ENCODE results near the gene ERN1.

GRCh38 chr17:64165347-64165746 lies 35.4 kb upstream of the ERN1 start:
- TF ChIP-seq, protein P1, sequence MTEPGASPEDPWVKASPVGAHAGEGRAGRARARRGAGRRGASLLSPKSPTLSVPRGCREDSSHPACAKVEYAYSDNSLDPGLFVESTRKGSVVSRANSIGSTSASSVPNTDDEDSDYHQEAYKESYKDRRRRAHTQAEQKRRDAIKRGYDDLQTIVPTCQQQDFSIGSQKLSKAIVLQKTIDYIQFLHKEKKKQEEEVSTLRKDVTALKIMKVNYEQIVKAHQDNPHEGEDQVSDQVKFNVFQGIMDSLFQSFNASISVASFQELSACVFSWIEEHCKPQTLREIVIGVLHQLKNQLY (CRISPR knock-in tag; IDR thresholded peaks at IDR 0.05), result no peak
- no peak for TF ChIP-seq CTCF (IDR thresholded peaks at IDR 0.05)
- TF ChIP-seq TCF7 (CRISPR knock-in tag; IDR thresholded peaks at IDR 0.05; ENCODE audit: low read depth), result no peak
- no peak for TF ChIP-seq NFE2L1 (CRISPR knock-in tag; IDR thresholded peaks at IDR 0.05)

Measured in WTC11 (cell line).